Activated T-cell treated with anti-CD3 and anti-CD28 coated beads for 48 hours (primary cell): ENCODE data around the gene TASP1.
"Not testable (repeated sequence)": the region's sequence is repeated elsewhere in the genome, so short reads cannot be mapped to it uniquely, and the experiment has no call there.

ENCODE experiments used
- DNase-seq: peaks from one replicate; pipeline ENCODE4 v3.0.0-alpha.2; 2020; ENCODE audit warnings: low read depth

TASP1 gene, protein sequence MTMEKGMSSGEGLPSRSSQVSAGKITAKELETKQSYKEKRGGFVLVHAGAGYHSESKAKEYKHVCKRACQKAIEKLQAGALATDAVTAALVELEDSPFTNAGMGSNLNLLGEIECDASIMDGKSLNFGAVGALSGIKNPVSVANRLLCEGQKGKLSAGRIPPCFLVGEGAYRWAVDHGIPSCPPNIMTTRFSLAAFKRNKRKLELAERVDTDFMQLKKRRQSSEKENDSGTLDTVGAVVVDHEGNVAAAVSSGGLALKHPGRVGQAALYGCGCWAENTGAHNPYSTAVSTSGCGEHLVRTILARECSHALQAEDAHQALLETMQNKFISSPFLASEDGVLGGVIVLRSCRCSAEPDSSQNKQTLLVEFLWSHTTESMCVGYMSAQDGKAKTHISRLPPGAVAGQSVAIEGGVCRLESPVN

DNA sequence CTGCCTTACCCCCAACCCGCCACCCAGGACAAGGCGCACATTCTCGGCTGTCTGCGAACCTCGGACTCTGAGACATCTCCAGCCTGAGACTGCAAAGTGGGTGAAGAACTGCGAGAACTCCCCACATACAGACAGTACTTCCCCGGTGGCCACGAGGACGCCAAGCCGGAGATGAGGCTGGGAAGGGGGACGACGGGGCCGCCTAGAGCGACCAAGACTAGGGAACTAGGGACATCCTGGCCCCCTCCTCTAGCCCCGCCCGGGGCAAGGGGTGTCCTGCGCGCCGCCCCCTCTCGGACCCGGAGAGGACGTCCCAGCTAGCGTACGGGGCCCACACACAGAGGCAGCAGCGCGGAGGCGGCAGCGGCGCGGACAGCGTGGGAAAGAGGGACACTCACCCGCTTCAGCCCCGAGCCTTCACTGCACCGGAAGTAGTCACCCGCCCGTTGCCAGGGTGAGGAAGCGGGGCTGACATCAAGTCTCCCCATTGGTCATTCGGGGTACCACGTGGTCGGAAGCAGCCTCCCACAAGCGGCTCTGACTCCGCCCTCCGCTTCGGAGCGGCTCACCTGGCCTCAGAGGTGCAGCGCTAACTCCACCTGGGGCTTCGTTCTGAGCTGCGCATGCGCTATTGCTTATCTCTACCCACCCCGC is at the start of gene TASP1:
TASP1 (minus strand) TSS at position 437 of the 654 bp plus-strand sequence. CDS start 8,854 bp downstream, outside the sequence.
- DNase-seq = peak; percentile 92

- no peak for DNase-seq
These were observed 49.1 kb upstream of the TASP1 start for GRCh38 chr20:13687815-13688214.

DNA sequence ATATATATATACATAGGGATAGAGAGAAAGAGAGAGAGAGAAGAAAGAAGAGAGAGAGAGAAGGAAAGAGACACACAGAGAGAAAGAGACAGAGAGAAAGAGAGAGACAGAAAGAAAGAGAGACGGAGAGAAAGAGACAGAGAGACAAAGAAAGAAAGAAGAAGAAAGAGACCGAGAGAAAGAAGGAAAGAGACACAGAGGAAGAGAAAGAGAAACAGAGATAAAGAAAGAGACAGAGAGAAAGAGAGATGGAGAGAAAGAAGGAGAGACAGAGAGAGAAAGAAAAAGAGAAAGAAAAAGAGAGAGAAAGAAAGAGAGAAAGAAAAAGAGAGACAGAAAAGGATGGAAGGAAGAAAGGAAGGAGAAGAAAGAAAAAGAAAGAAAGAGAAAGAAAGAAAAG is 46.9 kb upstream of the TASP1 start:
- DNase-seq = no peak

- no peak for DNase-seq
These were observed 46.0 kb upstream of the TASP1 start for GRCh38 chr20:13684566-13685222.

DNA sequence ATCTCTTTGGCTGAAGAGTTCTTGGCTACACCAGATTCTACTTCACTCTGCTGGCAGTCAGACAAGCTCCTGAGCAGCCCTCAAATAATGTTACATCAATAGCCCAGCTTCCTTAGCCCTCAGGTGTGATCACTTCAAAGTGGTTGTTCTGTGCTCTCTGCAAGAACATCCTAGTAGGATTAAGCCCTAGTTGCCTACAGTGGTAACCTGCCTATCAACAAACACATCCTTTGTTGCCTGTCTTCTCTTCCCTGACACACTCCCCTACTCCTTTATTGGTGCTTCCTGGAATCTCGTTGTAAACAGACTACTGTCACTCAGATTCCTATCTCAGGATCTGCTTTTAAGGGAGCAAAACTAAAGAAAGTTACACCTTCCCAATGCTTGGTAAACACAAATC is 45.1 kb upstream of the TASP1 start:
- no peak for DNase-seq

DNA sequence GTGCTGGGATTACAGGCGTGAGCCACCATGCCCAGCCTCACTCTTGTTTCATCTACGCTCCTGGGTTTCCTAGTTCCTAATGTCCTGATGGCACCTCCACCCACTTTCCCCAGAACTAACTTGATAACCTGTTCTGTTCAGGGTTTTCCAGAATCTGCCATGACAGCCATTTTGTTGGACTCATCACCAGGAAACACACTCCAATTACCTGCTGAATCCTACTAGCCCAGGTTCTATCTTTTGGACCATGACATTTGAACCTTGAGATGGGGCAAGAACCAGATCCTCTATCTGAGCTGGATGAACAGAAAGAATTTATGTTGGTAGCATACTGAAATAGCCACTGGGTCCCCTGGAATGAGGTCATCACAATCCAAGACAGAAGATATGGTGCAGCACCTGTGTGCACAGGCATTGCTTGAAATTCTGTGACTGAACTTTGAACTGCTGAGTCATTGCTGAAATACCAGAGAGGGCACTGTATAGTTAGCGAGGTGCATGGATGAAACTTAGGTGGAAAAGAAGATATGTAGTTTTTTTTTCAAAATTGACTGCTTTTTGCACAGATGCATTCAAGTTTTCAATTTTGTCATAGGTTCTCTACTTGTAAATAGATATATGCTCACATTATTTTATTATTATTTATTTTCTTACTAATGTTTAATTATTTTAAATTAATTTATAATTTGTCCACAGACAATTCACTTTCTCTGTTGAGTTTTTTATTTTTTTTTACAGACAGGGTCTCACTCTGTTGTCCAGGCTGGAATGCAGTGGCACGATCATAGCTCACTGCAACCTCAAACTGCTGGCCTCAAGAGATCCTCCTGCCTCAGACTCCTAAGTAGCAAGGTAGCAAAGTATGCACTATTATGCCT is 42.8 kb upstream of the TASP1 start:
- DNase-seq = no peak

DNA sequence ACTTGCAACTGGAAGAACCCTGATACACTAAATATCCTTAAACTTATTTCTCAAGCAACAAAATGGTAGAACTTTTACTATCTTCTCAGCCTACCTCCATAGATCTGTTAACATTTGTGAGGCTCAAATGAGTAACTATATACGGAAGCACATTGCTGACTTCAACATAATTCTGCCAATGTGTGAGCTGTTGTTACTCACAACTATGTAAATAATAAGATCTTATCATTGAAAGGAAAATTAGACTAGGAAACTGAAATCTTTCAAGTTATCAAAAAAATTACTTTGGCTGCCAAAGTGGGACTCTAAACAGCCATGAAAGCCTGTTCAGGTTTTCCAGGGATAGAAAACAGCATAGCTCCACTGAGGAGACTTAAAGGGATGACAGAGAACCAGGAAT is 40.2 kb upstream of the TASP1 start:
- DNase-seq = no peak

DNA sequence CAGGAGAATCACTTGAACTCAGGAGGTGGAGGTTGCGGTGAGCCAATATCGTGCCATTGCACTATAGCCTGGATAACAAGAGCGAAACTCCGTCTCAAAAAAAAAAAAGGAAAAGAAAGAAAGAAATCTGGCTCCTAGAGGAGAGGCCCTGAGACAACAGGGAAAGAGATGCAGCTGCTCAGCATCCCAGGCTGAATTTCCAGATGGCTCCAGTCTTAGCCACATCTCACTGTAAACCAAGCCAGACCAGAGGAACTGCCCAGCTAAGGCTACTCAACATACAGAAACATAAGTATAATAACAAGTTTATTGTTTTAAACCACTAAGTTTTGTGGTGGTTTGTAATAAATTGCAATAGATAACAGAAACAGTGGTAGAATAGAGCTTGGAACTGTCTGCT is 38.5 kb upstream of the TASP1 start:
- DNase-seq = no peak

DNA sequence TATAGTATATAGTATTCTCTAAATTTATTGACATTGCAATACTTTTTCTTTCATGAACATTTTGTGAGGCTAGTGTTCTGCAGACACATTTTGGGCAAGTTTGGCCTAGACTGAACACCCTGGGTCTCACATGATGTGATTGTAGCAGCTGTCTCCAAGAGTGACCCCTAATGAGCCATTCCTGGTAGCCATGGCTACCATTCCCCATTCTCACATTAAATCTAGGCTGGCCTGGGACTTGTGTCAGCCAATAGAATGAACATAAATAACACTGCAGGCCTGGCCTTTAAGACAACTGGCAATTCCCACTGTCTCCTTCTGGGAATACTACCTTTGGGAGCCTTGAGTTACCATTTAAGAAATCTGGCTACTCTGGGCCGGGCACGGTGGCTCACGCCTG is 38.0 kb upstream of the TASP1 start:
- no peak for DNase-seq

GRCh38 chr20:13672690-13673089 is 34.0 kb upstream of the TASP1 start:
- no peak for DNase-seq

GRCh38 chr20:13671916-13672378 is 33.2 kb upstream of the TASP1 start:
- DNase-seq = no peak

GRCh38 chr20:13671512-13671911 is 32.8 kb upstream of the TASP1 start:
- DNase-seq = no peak

- DNase-seq = no peak
These were observed 31.4 kb upstream of the TASP1 start for GRCh38 chr20:13670160-13670559.

DNA sequence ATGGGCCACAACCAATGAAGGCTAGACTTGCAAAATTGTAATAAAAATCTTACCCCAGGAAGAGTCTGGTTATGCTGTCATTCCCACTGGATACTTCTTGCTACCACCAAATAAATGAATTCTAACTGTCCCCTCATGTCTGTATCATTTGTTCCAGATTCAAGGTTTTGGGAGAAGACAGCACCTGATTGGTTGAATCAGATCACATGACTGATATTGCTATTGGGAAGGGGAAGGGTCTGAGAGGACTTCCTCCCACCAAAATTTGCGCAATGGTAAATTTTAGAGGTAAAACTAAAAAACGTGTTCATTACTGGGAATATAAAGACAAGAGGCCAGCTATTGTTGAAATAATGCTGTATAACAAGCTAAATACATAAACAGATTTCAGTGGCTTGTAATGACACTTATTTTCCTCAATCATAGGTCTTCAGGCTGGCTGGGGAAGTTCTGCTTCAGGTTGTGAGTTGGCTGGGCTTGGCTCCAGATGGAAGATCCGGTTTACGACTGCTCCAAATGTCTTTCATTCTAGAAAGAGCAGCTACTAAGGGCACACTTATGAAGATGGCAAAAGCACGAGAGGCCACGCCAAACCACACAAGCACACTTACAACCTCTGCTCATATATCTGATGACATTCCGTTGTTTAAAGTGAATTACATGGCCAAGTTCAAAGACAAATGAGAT is 27.1 kb upstream of the TASP1 start:
- no peak for DNase-seq

DNA sequence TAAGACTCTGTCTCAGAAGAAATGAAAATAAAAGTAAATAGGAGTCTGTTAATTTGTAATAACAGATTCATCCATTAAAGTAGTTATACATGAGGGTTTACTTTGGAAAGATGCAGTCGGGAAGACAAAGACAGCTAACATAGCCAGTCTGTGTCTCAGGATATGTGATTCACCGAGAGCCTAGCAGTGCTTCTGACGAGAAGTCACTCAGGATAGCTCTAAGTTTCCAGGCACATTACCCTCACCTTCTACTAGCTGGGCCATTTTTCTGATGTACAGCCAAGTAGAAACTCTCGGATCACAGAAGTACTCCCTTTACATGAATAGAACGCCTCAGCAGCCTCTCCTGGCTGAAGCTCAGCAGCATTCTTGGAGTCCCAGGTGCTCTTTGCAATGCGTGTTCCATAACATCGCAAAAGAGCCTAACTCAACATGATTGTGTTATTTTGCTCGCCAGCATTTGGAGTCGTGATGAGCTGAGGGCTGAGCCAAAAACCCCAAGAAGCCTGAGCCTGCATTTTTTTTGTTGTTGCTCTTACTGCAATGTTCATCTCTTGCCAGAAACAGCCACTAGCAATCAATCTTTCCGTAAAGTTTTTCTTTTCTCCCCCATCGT is 22.4 kb upstream of the TASP1 start:
- DNase-seq = no peak

DNA sequence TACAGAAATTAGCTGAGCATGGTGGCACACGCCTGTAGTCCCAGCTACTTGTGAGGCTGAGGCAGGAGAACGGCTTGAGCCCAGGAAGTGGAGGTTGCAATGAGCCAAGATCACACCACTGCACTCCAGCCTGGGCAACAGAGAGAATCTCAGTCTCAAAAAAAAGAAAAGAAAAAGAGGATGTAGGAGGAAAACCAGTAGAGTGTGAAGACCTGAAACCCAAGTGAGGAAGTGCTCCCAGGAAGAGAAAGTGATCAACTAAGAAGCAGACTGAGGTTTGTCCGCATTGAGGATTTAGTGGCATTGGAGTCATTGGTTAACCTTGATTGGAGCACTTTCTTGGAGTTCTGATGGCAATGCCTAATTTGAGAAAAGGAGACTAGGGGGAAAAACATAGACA is 20.6 kb upstream of the TASP1 start:
- no peak for DNase-seq

DNA sequence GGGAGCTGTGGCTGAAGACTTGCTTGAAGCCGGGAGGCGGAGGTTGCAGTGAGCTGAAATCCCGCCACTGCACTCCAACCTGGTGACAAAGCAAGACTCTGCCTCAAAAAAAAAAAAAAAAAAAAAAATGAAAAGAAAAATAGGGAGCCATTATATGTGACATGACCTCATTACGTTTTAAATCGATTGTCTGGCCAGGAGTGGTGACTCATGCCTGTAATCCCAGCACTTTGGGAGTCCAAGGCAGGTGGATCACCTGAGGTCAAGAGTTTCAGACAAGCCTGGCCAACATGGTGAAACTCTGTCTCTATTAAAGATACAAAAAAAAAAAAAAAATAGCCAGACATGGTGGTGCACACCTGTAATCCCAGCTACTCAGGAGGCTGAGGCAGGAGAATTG is 19.3 kb upstream of the TASP1 start:
- DNase-seq = not testable (repeated sequence)

GRCh38 chr20:13656721-13657368 is 18.1 kb upstream of the TASP1 start:
- DNase-seq = no peak

DNA sequence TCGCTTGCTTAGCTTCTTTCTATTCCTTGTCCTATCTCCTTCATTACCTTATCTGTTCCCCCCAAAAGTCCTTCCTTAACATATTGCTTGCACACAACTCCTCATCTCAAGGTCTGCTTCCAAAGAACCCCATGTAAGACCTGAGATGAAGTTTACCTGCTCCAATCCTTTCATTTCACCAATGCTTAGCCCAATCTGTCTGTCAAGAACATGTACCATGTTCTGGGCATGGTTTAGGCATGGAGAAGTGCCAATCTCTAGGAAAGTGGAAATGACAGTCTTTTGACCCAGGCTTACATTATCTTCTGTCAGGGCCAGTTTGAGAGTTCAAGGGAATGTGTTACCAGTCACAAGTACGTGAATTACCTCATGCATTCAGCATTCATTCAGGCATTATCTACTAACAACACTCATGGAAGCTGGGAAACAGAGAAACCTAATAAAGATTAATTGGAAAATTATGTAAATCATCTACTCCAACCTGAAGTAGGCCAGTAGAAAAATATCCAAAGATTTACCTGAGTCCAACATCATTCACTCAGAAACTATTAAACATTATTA is 15.8 kb upstream of the TASP1 start:
- no peak for DNase-seq

- no peak for DNase-seq
These were observed 11.7 kb upstream of the TASP1 start for GRCh38 chr20:13650474-13650873.
